Fibroblast of lung (primary cell): ENCODE results near the gene SNCG. TPM values are rescaled to one million over a fixed set of nuclear protein-coding genes. Genes with fewer than 3 reads are reported as not detected.
"Not testable (repeated sequence)": the region's sequence is repeated elsewhere in the genome, so short reads cannot be mapped to it uniquely, and the experiment has no call there.

Experiments
- DNase-seq, 2 donors: peaks; one replicate each; pipeline versions ENCODE4 v3.0.0 to v3.0.0-alpha.2; 2010; ENCODE audit warnings: low read depth in 2 of 2
- H2AFZ ChIP-seq: 2 replicates; pipeline ENCODE4 v1.5.1; 2012; ENCODE audit warnings: low read length, control low read depth, inconsistent platforms
- H3K27ac ChIP-seq: 2 replicates; pipeline ENCODE4 v1.5.1; 2011; ENCODE audit warnings: low read length, control low read depth; ENCODE audit not compliant: insufficient read depth
- H3K27me3 ChIP-seq: 2 replicates; pipeline ENCODE4 v1.5.1; 2011; ENCODE audit warnings: mild to moderate bottlenecking, low read length; ENCODE audit not compliant: control insufficient read depth, insufficient read depth
- H3K36me3 ChIP-seq: 2 replicates; pipeline ENCODE4 v1.5.1; 2011; ENCODE audit warnings: low read length; ENCODE audit not compliant: control insufficient read depth, insufficient read depth
- H3K4me1 ChIP-seq: 2 replicates; pipeline ENCODE4 v1.5.1; 2011; ENCODE audit warnings: low read length; ENCODE audit not compliant: control insufficient read depth, insufficient read depth; ENCODE audit errors: extremely low read depth
- H3K4me2 ChIP-seq: 2 replicates; pipeline ENCODE4 v1.5.1; 2011; ENCODE audit warnings: low read length, control low read depth; ENCODE audit not compliant: insufficient read depth; ENCODE audit errors: extremely low read depth
- H3K4me3 ChIP-seq, 4 experiments: fragments of 200-600 bp in 1 of 4; sonication (generic) in 1 of 4; replicated peaks in 1 of 4; 2 replicates each; pipeline ENCODE4 v1.5.1; 2011 to 2016; ENCODE audit warnings: low read length in 4 of 4, low read depth in 3 of 4, mild to moderate bottlenecking in 3 of 4, control low read depth in 2 of 4, inconsistent platforms in 1 of 4, mixed read lengths in 1 of 4; ENCODE audit not compliant: insufficient read depth in 1 of 4; ENCODE audit errors: control extremely low read depth in 1 of 4
- H3K79me2 ChIP-seq: 2 replicates; pipeline ENCODE4 v1.5.1; 2012; ENCODE audit warnings: mild to moderate bottlenecking, low read length, inconsistent platforms; ENCODE audit not compliant: control insufficient read depth, insufficient read depth
- H3K9ac ChIP-seq: 2 replicates; pipeline ENCODE4 v1.5.1; 2011; ENCODE audit warnings: mild to moderate bottlenecking, low read length, control low read depth; ENCODE audit not compliant: insufficient read depth
- H3K9me3 ChIP-seq: 2 replicates; pipeline ENCODE4 v1.5.1; 2012; ENCODE audit warnings: low read depth, low read length; ENCODE audit not compliant: control insufficient read depth, insufficient read depth
- H4K20me1 ChIP-seq: 2 replicates; pipeline ENCODE4 v1.5.1; 2011; ENCODE audit warnings: low read length; ENCODE audit not compliant: control insufficient read depth, insufficient read depth; ENCODE audit errors: extremely low read depth
- EZH2 ChIP-seq: IDR thresholded peaks from 2 replicates; pipeline ENCODE4 v1.5.1; 2012; ENCODE audit warnings: low read length, control low read depth, mild to moderate bottlenecking; ENCODE audit errors: missing control alignments
- polyA plus RNA-seq, 2 donors: library from polyadenylated mRNA; depleted of rRNA in 1 of 2; stranded (reverse) in 1 of 2; unstranded in 1 of 2; fragments of >200 nt; gene quantifications; 2 replicates each; pipeline ENCODE4 v1.2.1, GENCODE V29; 2011 to 2012; ENCODE audit warnings: missing spikeins in 1 of 2
- total RNA-seq: library from RNA; depleted of rRNA; stranded (reverse); fragments of >200 nt; gene quantifications from 2 replicates; pipeline ENCODE4 v1.2.1, GENCODE V29; 2014
- TF ChIP-seq, protein P1 (sequence below), 2 donors: IDR thresholded peaks in 1 of 2; conservative IDR thresholded peaks in 1 of 2; 1 replicate in 1 of 2; 2 replicates in 1 of 2; pipeline ENCODE4 v1.5.1; 2011 to 2012; ENCODE audit warnings: low read length in 2 of 2, control low read depth in 1 of 2, inconsistent platforms in 1 of 2, low read depth in 1 of 2, mild to moderate bottlenecking in 1 of 2

Gene SNCG
- total and polyA plus RNA-seq, 2 donors (not counting 1 experiment from before 2014, with no cell fraction given) = 21.3 to 34.4 TPM

- H3K36me3 ChIP-seq = peaks cover 5% of the 10 kb centered on the region
- H3K9me3 ChIP-seq = no peaks in the 10 kb centered on the region
- no peak for TF ChIP-seq EZH2
- TF ChIP-seq, protein P1, sequence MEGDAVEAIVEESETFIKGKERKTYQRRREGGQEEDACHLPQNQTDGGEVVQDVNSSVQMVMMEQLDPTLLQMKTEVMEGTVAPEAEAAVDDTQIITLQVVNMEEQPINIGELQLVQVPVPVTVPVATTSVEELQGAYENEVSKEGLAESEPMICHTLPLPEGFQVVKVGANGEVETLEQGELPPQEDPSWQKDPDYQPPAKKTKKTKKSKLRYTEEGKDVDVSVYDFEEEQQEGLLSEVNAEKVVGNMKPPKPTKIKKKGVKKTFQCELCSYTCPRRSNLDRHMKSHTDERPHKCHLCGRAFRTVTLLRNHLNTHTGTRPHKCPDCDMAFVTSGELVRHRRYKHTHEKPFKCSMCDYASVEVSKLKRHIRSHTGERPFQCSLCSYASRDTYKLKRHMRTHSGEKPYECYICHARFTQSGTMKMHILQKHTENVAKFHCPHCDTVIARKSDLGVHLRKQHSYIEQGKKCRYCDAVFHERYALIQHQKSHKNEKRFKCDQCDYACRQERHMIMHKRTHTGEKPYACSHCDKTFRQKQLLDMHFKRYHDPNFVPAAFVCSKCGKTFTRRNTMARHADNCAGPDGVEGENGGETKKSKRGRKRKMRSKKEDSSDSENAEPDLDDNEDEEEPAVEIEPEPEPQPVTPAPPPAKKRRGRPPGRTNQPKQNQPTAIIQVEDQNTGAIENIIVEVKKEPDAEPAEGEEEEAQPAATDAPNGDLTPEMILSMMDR (conservative IDR thresholded peaks at IDR 0.05 in 1 of 2, IDR thresholded peaks at IDR 0.05 in 1 of 2; ENCODE audit: low read depth in 1 of 2, low read length in 2 of 2) = no peak
- H3K79me2 ChIP-seq = no peaks in the 10 kb centered on the region
- no peak overlapping the region for H3K4me2 ChIP-seq
- H3K9ac ChIP-seq = no peak overlapping the region
- H2AFZ ChIP-seq = no peak overlapping the region
- H4K20me1 ChIP-seq = no peaks in the 10 kb centered on the region
- H3K27ac ChIP-seq = no peak overlapping the region
- H3K4me1 ChIP-seq = peaks cover 3% of the 10 kb centered on the region
- no peak for DNase-seq
- H3K4me3 ChIP-seq = no peak overlapping the region
- H3K27me3 ChIP-seq = no peaks in the 10 kb centered on the region
Observed at GRCh38 chr10:86932674-86933073, 25.7 kb upstream of the SNCG start.

DNA sequence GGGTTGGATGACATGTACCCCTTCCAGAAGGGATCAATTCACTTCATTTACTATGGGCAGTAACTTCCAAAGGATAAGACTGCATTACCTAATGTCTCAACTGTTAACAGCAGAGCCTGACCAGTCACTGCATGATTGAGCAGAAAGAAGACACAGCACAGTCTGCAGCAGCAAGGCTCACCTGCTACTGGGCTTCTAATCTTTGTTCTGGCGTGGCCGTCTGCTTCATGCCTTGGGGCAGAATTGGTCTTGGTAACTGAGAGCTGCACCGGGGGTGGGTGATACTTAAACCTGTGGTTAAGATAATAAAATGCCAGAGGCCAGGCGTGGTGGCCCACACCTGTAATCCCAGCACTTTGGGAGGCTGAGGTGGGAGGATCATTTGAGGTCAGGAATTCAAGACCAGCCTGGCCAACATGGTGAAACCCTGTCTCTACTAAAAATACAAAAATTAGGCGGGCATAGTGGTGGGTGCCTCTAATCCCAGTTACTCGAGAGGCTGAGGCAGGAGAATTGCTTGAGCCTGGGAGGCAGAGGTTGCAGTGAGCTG is 24.2 kb upstream of the SNCG start:
- not testable (repeated sequence) for H3K27me3 ChIP-seq, DNase-seq, H3K9me3 ChIP-seq, H3K79me2 ChIP-seq, H3K9ac ChIP-seq, H3K4me1 ChIP-seq, H3K4me2 ChIP-seq, H3K36me3 ChIP-seq, H4K20me1 ChIP-seq, H3K27ac ChIP-seq, H2AFZ ChIP-seq, H3K4me3 ChIP-seq

GRCh38 chr10:86936661-86937501 is 21.5 kb upstream of the SNCG start:
- peak; percentile 49 to 55 for DNase-seq
- no peak overlapping the region for H2AFZ ChIP-seq
- H3K79me2 ChIP-seq = no peaks in the 10 kb centered on the region
- no peaks in the 10 kb centered on the region for H3K27me3 ChIP-seq
- peaks cover 3% of the 10 kb centered on the region for H3K4me1 ChIP-seq
- no peaks in the 10 kb centered on the region for H3K9me3 ChIP-seq
- H3K27ac ChIP-seq = no peak overlapping the region
- H3K36me3 ChIP-seq = peaks cover 2% of the 10 kb centered on the region
- H4K20me1 ChIP-seq = no peaks in the 10 kb centered on the region
- peak overlapping the region; percentile 36 for H3K4me2 ChIP-seq
- TF ChIP-seq, protein P1 (conservative IDR thresholded peaks at IDR 0.05 in 1 of 2, IDR thresholded peaks at IDR 0.05 in 1 of 2; ENCODE audit: low read depth in 1 of 2, low read length in 2 of 2) = no peak
- no peak for TF ChIP-seq EZH2
- H3K4me3 ChIP-seq = no peak overlapping the region
- H3K9ac ChIP-seq = no peak overlapping the region
